Skeletal muscle satellite cell (primary cell): ENCODE measurements around the gene SBK1.
"Not testable (repeated sequence)": the region's sequence is repeated elsewhere in the genome, so short reads cannot be mapped to it uniquely, and the experiment has no call there.

Source experiments
- H3K27me3 ChIP-seq: 2 replicates; pipeline ENCODE4 v1.7.0; 2013; ENCODE audit warnings: low read length; ENCODE audit not compliant: control insufficient read depth, insufficient read depth
- H3K36me3 ChIP-seq: 2 replicates; pipeline ENCODE4 v1.7.0; 2013; ENCODE audit warnings: mild to moderate bottlenecking, control low read depth, low read length; ENCODE audit not compliant: insufficient read depth
- H3K4me1 ChIP-seq: 2 replicates; pipeline ENCODE4 v1.7.0; 2013; ENCODE audit warnings: low read length; ENCODE audit not compliant: control insufficient read depth, insufficient read depth
- H3K4me2 ChIP-seq: 2 replicates; pipeline ENCODE4 v1.7.0; 2013; ENCODE audit warnings: mild to moderate bottlenecking, low read length
- H3K4me3 ChIP-seq: 2 replicates; pipeline ENCODE4 v1.7.0; 2013; ENCODE audit warnings: low read length
- H3K9ac ChIP-seq: 2 replicates; pipeline ENCODE4 v1.7.0; 2013; ENCODE audit warnings: mild to moderate bottlenecking, low read depth, low read length, moderate library complexity
- H3K9me3 ChIP-seq: replicated peaks from 2 replicates; pipeline ENCODE4 v1.7.0; 2013; ENCODE audit warnings: mild to moderate bottlenecking, control low read depth, low read length

SBK1 gene

GRCh38 chr16:28324235-28324886 lies 32.0 kb downstream of the SBK1 start:
- no peaks in the 10 kb centered on the region for H3K27me3 ChIP-seq
- H3K4me1 ChIP-seq, result no peaks in the 10 kb centered on the region
- no peaks in the 10 kb centered on the region for H3K9me3 ChIP-seq
- H3K4me3 ChIP-seq, result no peak overlapping the region
- no peak overlapping the region for H3K9ac ChIP-seq
- H3K36me3 ChIP-seq, result no peaks in the 10 kb centered on the region
- H3K4me2 ChIP-seq, result no peak overlapping the region

- Histone ChIP-seq H3K36me3 (no peaks in the 10 kb centered on the region), H3K27me3 (no peaks in the 10 kb centered on the region), H3K9me3 (no peaks in the 10 kb centered on the region), H3K9ac (no peak overlapping the region), H3K4me2 (no peak overlapping the region), H3K4me3 (no peak overlapping the region), H3K4me1 (no peaks in the 10 kb centered on the region)
Observed at GRCh38 chr16:28324887-28325279, 32.6 kb downstream of the SBK1 start.

- Histone ChIP-seq H3K4me2 (no peak overlapping the region), H3K4me3 (no peak overlapping the region), H3K9me3 (no peaks in the 10 kb centered on the region), H3K4me1 (no peaks in the 10 kb centered on the region), H3K27me3 (no peaks in the 10 kb centered on the region), H3K36me3 (no peaks in the 10 kb centered on the region), H3K9ac (no peak overlapping the region)
Observed at GRCh38 chr16:28326881-28327610, 34.7 kb downstream of the SBK1 start.

GRCh38 chr16:28330232-28330631 lies 37.9 kb downstream of the SBK1 start:
- not testable (repeated sequence) for H3K4me1 ChIP-seq, H3K36me3 ChIP-seq, H3K4me3 ChIP-seq, H3K9me3 ChIP-seq, H3K9ac ChIP-seq, H3K27me3 ChIP-seq, H3K4me2 ChIP-seq

GRCh38 chr16:28330981-28331380 lies 38.7 kb downstream of the SBK1 start:
- H3K27me3 ChIP-seq, H3K4me3 ChIP-seq, H3K9me3 ChIP-seq, H3K36me3 ChIP-seq, H3K4me1 ChIP-seq, H3K4me2 ChIP-seq, H3K9ac ChIP-seq: not testable (repeated sequence)

- not testable (repeated sequence) for H3K4me1 ChIP-seq, H3K27me3 ChIP-seq, H3K9me3 ChIP-seq, H3K4me3 ChIP-seq, H3K36me3 ChIP-seq, H3K9ac ChIP-seq, H3K4me2 ChIP-seq
Observed at GRCh38 chr16:28332632-28333031, 40.3 kb downstream of the SBK1 start.

GRCh38 chr16:28335678-28336077 lies 43.4 kb downstream of the SBK1 start:
- H3K9ac ChIP-seq, H3K9me3 ChIP-seq, H3K4me3 ChIP-seq, H3K4me2 ChIP-seq, H3K4me1 ChIP-seq, H3K36me3 ChIP-seq, H3K27me3 ChIP-seq: not testable (repeated sequence)

- not testable (repeated sequence) for H3K4me3 ChIP-seq, H3K36me3 ChIP-seq, H3K9me3 ChIP-seq, H3K27me3 ChIP-seq, H3K4me2 ChIP-seq, H3K4me1 ChIP-seq, H3K9ac ChIP-seq
Observed at GRCh38 chr16:28336940-28337710, 44.8 kb downstream of the SBK1 start.

GRCh38 chr16:28338230-28338629 lies 45.9 kb downstream of the SBK1 start:
- not testable (repeated sequence) for H3K27me3 ChIP-seq, H3K4me3 ChIP-seq, H3K4me1 ChIP-seq, H3K36me3 ChIP-seq, H3K9ac ChIP-seq, H3K4me2 ChIP-seq, H3K9me3 ChIP-seq

- not testable (repeated sequence) for H3K4me2 ChIP-seq, H3K4me3 ChIP-seq, H3K36me3 ChIP-seq, H3K27me3 ChIP-seq, H3K9ac ChIP-seq, H3K9me3 ChIP-seq, H3K4me1 ChIP-seq
Observed at GRCh38 chr16:28362600-28362999, 70.3 kb downstream of the SBK1 start.

- not testable (repeated sequence) for H3K4me2 ChIP-seq, H3K4me1 ChIP-seq, H3K27me3 ChIP-seq, H3K9ac ChIP-seq, H3K4me3 ChIP-seq, H3K36me3 ChIP-seq, H3K9me3 ChIP-seq
Observed at GRCh38 chr16:28363408-28363807, 71.1 kb downstream of the SBK1 start, which contains the start of gene NPIPB6. Gene NPIPB6, minus strand, starts transcription at chr16:28363508. Its CDS starts 686 bp downstream, at chr16:28362822.
